Peyer's patch (tissue), 4 donors: ENCODE measurements around the gene RREB1.

Experiments
- CTCF ChIP-seq, 6 experiments: fragments of 450-650 bp in 4 of 6; fragments of 200-600 bp in 2 of 6; sonication (generic) in 1 of 6; IDR thresholded peaks; one replicate each; pipeline ENCODE4 v1.5.1; 2017 to 2019; ENCODE audit warnings: antibody characterized with exemption in 6 of 6, mild to moderate bottlenecking in 3 of 6, moderate library complexity in 1 of 6
- POLR2A ChIP-seq, 2 donors: fragments of 450-650 bp; IDR thresholded peaks; one replicate each; pipeline ENCODE4 v1.5.1; 2017; ENCODE audit warnings: antibody characterized with exemption in 2 of 2, mild to moderate bottlenecking in 2 of 2, moderate library complexity in 2 of 2

- TF ChIP-seq CTCF (IDR thresholded peaks at IDR 0.05) (no peak), POLR2A (IDR thresholded peaks at IDR 0.05) (no peak)
These were observed 138.1 kb downstream of the RREB1 start for GRCh38 chr6:7245668-7246393.
